ENCODE data around the gene COPG2.

COPG2 gene

DNA sequence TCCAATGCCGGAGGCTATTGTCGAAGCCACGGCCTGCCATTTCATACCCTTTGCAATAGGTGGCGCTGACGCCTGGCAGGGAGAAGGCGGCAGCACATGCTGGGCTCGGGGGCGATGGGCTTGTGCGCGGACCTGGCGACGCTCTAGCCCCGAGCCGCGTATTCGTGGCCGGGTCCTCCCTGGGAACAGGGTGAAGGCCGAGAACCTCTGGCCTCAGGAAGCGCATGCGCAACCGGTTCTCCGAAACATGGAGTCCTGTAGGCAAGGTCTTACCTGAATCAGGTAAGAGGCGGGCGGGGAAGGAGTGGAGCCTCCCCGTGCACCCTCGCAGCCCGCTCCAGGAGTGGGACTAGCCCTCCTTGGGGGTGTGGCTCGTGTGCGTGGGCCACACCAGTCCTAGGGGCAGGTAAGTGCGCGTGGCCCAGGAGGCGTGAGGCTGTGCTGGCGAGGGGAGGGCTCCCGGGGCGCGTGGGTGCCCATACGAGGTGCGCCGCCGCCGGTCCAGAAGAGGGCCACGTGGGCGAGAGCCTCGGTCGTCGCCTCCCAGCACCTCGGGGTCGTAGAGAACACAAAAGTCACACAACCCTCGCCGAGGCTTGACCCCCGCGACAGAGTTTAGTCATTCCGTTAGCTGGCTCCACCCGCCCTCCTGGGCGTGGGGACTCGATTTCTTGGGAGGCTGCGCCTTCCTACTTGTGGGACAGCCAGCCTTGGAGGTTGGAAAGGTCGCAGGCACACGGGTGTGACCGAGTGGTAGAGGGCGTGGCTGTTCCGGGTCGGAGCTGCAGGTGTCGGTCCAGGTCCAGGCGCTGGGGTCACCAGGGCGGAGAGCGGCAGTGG lies 182.2 kb downstream of the COPG2 start:
- DNase-seq (ENCODE audit: low spot score) = peak; percentile 74
- TF ChIP-seq, protein P1, sequence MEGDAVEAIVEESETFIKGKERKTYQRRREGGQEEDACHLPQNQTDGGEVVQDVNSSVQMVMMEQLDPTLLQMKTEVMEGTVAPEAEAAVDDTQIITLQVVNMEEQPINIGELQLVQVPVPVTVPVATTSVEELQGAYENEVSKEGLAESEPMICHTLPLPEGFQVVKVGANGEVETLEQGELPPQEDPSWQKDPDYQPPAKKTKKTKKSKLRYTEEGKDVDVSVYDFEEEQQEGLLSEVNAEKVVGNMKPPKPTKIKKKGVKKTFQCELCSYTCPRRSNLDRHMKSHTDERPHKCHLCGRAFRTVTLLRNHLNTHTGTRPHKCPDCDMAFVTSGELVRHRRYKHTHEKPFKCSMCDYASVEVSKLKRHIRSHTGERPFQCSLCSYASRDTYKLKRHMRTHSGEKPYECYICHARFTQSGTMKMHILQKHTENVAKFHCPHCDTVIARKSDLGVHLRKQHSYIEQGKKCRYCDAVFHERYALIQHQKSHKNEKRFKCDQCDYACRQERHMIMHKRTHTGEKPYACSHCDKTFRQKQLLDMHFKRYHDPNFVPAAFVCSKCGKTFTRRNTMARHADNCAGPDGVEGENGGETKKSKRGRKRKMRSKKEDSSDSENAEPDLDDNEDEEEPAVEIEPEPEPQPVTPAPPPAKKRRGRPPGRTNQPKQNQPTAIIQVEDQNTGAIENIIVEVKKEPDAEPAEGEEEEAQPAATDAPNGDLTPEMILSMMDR (IDR thresholded peaks at IDR 0.05; ENCODE audit: extremely low read depth, missing control alignments) = peak; percentile 84

- TF ChIP-seq, protein P1 (IDR thresholded peaks at IDR 0.05; ENCODE audit: extremely low read depth, missing control alignments) = no peak
These were observed 182.8 kb downstream of the COPG2 start for GRCh38 chr7:130485734-130486113.

GRCh38 chr7:130483031-130483430 lies 185.5 kb downstream of the COPG2 start:
- DNase-seq (ENCODE audit: low spot score) = no peak
- TF ChIP-seq, protein P1 (IDR thresholded peaks at IDR 0.05; ENCODE audit: extremely low read depth, missing control alignments) = no peak

More at GRCh38 chr7:130485734-130486113, 182.8 kb downstream of the COPG2 start:
- DNase-seq (ENCODE audit: low spot score) = no peak

- TF ChIP-seq, protein P1 (IDR thresholded peaks at IDR 0.05; ENCODE audit: extremely low read depth, missing control alignments) = no peak
- DNase-seq (ENCODE audit: low spot score) = no peak
These were observed 186.7 kb downstream of the COPG2 start for GRCh38 chr7:130481898-130482297.

- TF ChIP-seq, protein P1 (IDR thresholded peaks at IDR 0.05; ENCODE audit: extremely low read depth, missing control alignments) = no peak
These were observed 188.7 kb downstream of the COPG2 start for GRCh38 chr7:130479716-130480400.

DNA sequence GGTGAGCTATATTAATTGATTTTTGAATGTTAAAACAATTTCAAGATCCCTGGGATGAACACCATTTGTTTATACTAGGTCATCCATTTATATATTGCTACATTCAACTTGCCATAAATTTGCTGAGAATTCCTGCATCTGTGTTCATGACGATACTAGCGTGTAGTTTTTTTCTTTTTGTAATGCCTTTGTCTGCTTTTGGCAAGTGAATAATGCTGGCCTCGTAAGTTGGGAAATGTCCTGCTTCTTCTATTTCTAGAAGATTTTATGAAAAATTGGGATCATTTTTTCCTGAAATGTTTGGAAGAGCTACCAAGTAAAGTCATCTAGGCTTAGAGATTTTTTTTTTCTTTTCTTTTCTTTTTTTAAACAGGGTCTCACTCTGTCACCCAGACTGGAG lies 189.6 kb downstream of the COPG2 start:
- DNase-seq (ENCODE audit: low spot score) = no peak
- TF ChIP-seq, protein P1 (IDR thresholded peaks at IDR 0.05; ENCODE audit: extremely low read depth, missing control alignments) = no peak

More at GRCh38 chr7:130479716-130480400, 188.7 kb downstream of the COPG2 start:
- no peak for DNase-seq (ENCODE audit: low spot score)

All from GM20000 (cell line).